IMR-90 (cell line): ENCODE measurements around the gene RARB. TPM values are rescaled to one million over a fixed set of nuclear protein-coding genes. Genes with fewer than 3 reads are reported as not detected.

ENCODE experiments used
- ATAC-seq: fragments of 200-7000 bp; cut with Tn5 transposase; 2 replicates; pipeline ENCODE4 v1.9.1; 2020; ENCODE audit warnings: low read depth, mild to moderate bottlenecking, moderate library complexity
- BruUV-seq: library from RNA; stranded (reverse); fragments of 400-500 nt; replicated peaks from 2 replicates; lab custom pipeline; 2021; lab: Mats Ljungman, UMichigan
- CTCF ChIA-PET: fragments of 300-600 bp; formaldehyde crosslinking; extraction: SDS; loops from one replicate; lab custom pipeline; 2021; ENCODE audit warnings: antibody characterized with exemption; lab: Yijun Ruan, JAX
- POLR2A ChIA-PET: fragments of 300-600 bp; sonication (Branson Sonifier 250); formaldehyde crosslinking; loops from one replicate; lab custom pipeline; 2022; ENCODE audit warnings: antibody characterized with exemption; ENCODE audit not compliant: unreplicated experiment; lab: Charles Lee
- DNase-seq: peaks from one replicate; pipeline ENCODE4 v3.0.0; 2013
- H2AFZ ChIP-seq: replicated peaks from 2 replicates; pipeline ENCODE3; 2013; ENCODE audit warnings: low read length, mild to moderate bottlenecking; ENCODE audit not compliant: poor library complexity
- H2AK5ac ChIP-seq: 2 replicates; pipeline ENCODE4 v1.6.1; 2013; ENCODE audit warnings: low read depth, low read length, inconsistent platforms
- H2AK9ac ChIP-seq: replicated peaks from 2 replicates; pipeline ENCODE3; 2013; ENCODE audit warnings: mild to moderate bottlenecking, low read depth, low read length, moderate library complexity; ENCODE audit not compliant: poor library complexity
- H2BK120ac ChIP-seq: 2 replicates; pipeline ENCODE4 v1.6.1; 2013; ENCODE audit warnings: low read depth, low read length, inconsistent platforms
- H2BK15ac ChIP-seq: 3 replicates; pipeline ENCODE4 v1.6.1; 2013; ENCODE audit warnings: low read depth, low read length, inconsistent platforms
- H2BK20ac ChIP-seq: 2 replicates; pipeline ENCODE4 v1.6.1; 2013; ENCODE audit warnings: low read depth, mild to moderate bottlenecking, inconsistent platforms, low read length, moderate library complexity
- H2BK5ac ChIP-seq: 2 replicates; pipeline ENCODE4 v1.6.1; 2013; ENCODE audit warnings: mild to moderate bottlenecking, low read depth, low read length, inconsistent platforms; ENCODE audit not compliant: poor library complexity, severe bottlenecking
- H3K14ac ChIP-seq: replicated peaks from 2 replicates; pipeline ENCODE4 v1.6.1; 2013; ENCODE audit warnings: low read depth, low read length, inconsistent platforms
- H3K18ac ChIP-seq: 2 replicates; pipeline ENCODE4 v1.6.1; 2013; ENCODE audit warnings: low read depth, low read length, control low read depth
- H3K23ac ChIP-seq: 2 replicates; pipeline ENCODE4 v1.6.1; 2013; ENCODE audit warnings: low read depth, low read length, inconsistent platforms
- H3K27ac ChIP-seq: 2 replicates; pipeline ENCODE4 v1.5.1; 2013; ENCODE audit warnings: mild to moderate bottlenecking, control low read depth, low read length; ENCODE audit not compliant: insufficient read depth
- H3K27me3 ChIP-seq: 2 replicates; pipeline ENCODE4 v1.6.1; 2013; ENCODE audit warnings: low read length; ENCODE audit not compliant: control insufficient read depth, insufficient read depth
- H3K36me3 ChIP-seq: 2 replicates; pipeline ENCODE4 v1.6.1; 2013; ENCODE audit warnings: low read length, mixed read lengths; ENCODE audit not compliant: control insufficient read depth, insufficient read depth
- H3K4ac ChIP-seq: 2 replicates; pipeline ENCODE4 v1.6.1; 2013; ENCODE audit warnings: low read depth, low read length, inconsistent platforms
- H3K4me1 ChIP-seq: 2 replicates; pipeline ENCODE4 v1.6.1; 2013; ENCODE audit warnings: low read length, mixed read lengths; ENCODE audit not compliant: control insufficient read depth, insufficient read depth
- H3K4me2 ChIP-seq: 2 replicates; pipeline ENCODE4 v1.6.1; 2013; ENCODE audit warnings: low read depth, mild to moderate bottlenecking, control low read depth, low read length, moderate library complexity
- H3K4me3 ChIP-seq: 2 replicates; pipeline ENCODE4 v1.5.1; 2013; ENCODE audit warnings: low read depth, mild to moderate bottlenecking, control low read depth, low read length, moderate library complexity; ENCODE audit not compliant: insufficient read depth
- H3K56ac ChIP-seq: 2 replicates; pipeline ENCODE4 v1.6.1; 2013; ENCODE audit warnings: low read length, inconsistent platforms; ENCODE audit not compliant: insufficient read depth; ENCODE audit errors: extremely low read depth
- H3K79me1 ChIP-seq, 2 experiments: 2 replicates each; pipeline ENCODE4 v1.6.1; 2013; ENCODE audit warnings: low read length in 2 of 2, inconsistent platforms in 1 of 2, low read depth in 1 of 2
- H3K9ac ChIP-seq: 2 replicates; pipeline ENCODE4 v1.6.1; 2013; ENCODE audit warnings: low read depth, low read length, control low read depth
- H3K9me1 ChIP-seq: 2 replicates; pipeline ENCODE4 v1.6.1; 2013; ENCODE audit warnings: low read length, inconsistent platforms; ENCODE audit not compliant: insufficient read depth
- H3K9me3 ChIP-seq: 2 replicates; pipeline ENCODE4 v1.6.1; 2013; ENCODE audit warnings: low read length; ENCODE audit not compliant: control insufficient read depth, insufficient read depth
- H4K20me1 ChIP-seq: 2 replicates; pipeline ENCODE4 v1.6.1; 2013; ENCODE audit warnings: low read length, inconsistent platforms; ENCODE audit not compliant: insufficient read depth
- H4K5ac ChIP-seq: 2 replicates; pipeline ENCODE4 v1.6.1; 2013; ENCODE audit warnings: mild to moderate bottlenecking, low read depth, low read length, control low read depth
- H4K8ac ChIP-seq, 2 experiments: 2 replicates each; pipeline ENCODE4 v1.6.1; 2013; ENCODE audit warnings: low read depth in 2 of 2, low read length in 2 of 2, control low read depth in 1 of 2, inconsistent platforms in 1 of 2
- H4K91ac ChIP-seq: 2 replicates; pipeline ENCODE4 v1.6.1; 2013; ENCODE audit warnings: low read depth, low read length, inconsistent platforms; ENCODE audit not compliant: insufficient read depth
- CEBPB ChIP-seq: IDR thresholded peaks from 2 replicates; pipeline ENCODE4 v1.6.1; 2012; ENCODE audit warnings: low read depth, low read length, improper control_type of control experiment
- MAFK ChIP-seq: IDR thresholded peaks from 2 replicates; pipeline ENCODE4 v1.6.1; 2012; ENCODE audit warnings: low read depth, low read length, improper control_type of control experiment
- POLR2A ChIP-seq: IDR thresholded peaks from 2 replicates; pipeline ENCODE4 v1.6.1; 2012; ENCODE audit warnings: mild to moderate bottlenecking, low read depth, low read length
- SMC3 ChIP-seq: fragments of 150-350 bp; IDR thresholded peaks from 2 replicates; pipeline ENCODE4 v1.6.1; 2016; ENCODE audit warnings: low read depth, mild to moderate bottlenecking, antibody characterized with exemption, low read length, moderate library complexity
- WGBS, 2 experiments: methylation state at CpG; one replicate each; pipeline versions ENCODE4 v1.1.5 to v1.1.7; 2013; ENCODE audit warnings: missing lambda C conversion rate in 2 of 2; ENCODE audit not compliant: insufficient read length in 1 of 2; ENCODE audit errors: extremely low coverage in 2 of 2; 5-methylcytosine and 5-hydroxymethylcytosine counted together
- dilution Hi-C: fragments of 300-500 bp; cut with HindIII; formaldehyde crosslinking; loops from one replicate; pipeline ENCODE4 v1.14.3; 2018; ENCODE audit warnings: low sequenced_read_pairs; ENCODE audit not compliant: unreplicated experiment
- in situ Hi-C: fragments of 300-500 bp; cut with MboI; formaldehyde crosslinking; loops from 3 replicates; pipeline ENCODE4 v1.14.3; 2019; ENCODE audit warnings: low sequenced_read_pairs, inconsistent platforms, mixed read lengths
- intact Hi-C: fragments of 100-400 bp; cut with micrococcal nuclease; formaldehyde crosslinking; loops from 2 replicates; pipeline ENCODE4 v1.10.0; 2022
- polyA plus RNA-seq, 3 experiments: library from polyadenylated mRNA; depleted of rRNA; stranded (reverse); fragments of >200 nt; gene quantifications; 2 replicates each; pipeline ENCODE4 v1.2.3, GENCODE V29; 2012; ENCODE audit warnings: low replicate concordance in 1 of 3
- total RNA-seq: library from RNA; depleted of rRNA; stranded (reverse); fragments of >200 nt; gene quantifications from 2 replicates; pipeline ENCODE4 v1.2.3, GENCODE V29; 2012

Gene RARB
- total and polyA plus RNA-seq, 2 of the 4 experiments (the other 2 are of a cell fraction) = 0.53 to 1.4 TPM

DNA sequence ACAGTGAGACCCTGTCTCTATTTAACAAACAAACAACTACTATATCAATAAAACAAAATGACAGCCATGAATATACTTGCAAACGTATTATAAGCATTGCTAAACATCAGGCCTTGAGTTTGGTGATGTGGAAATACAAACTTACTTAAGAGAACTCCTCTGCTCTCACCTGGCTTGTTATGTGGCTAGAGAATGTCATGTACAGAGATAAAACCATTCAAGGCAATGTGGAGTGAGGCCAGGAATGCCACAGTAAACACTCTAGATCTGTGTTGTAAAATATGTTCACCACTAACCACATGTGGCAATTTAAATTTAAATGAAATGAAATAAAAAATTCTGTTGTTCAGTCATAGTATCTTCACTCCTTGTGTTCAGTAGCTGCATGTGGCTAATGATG is 22.7 kb upstream of the RARB start:
- H2BK15ac ChIP-seq = no peak overlapping the region
- WGBS, 2 experiments = no CpG with 5 or more reads among the region's 1 CpG
- no peaks in the 10 kb centered on the region for H3K9me1 ChIP-seq
- TF ChIP-seq MAFK (no peak), SMC3 (no peak), POLR2A (no peak), CEBPB (no peak)
- H3K9me3 ChIP-seq = no peaks in the 10 kb centered on the region
- no peak overlapping the region for H2BK20ac ChIP-seq
- H3K79me1 ChIP-seq = no peaks in the 10 kb centered on the region
- no peak overlapping the region for H3K23ac ChIP-seq
- no TSS peak for BruUV-seq
- ATAC-seq (no peak), DNase-seq (no peak)
- no peak overlapping the region for H3K4ac ChIP-seq
- no peaks in the 10 kb centered on the region for H4K20me1 ChIP-seq
- no peaks in the 10 kb centered on the region for H3K4me1 ChIP-seq
- H3K27me3 ChIP-seq = no peaks in the 10 kb centered on the region
- no peak overlapping the region for H2AK5ac ChIP-seq
- no peak overlapping the region for H2BK5ac ChIP-seq
- no peak overlapping the region for H3K4me2 ChIP-seq
- H2AFZ ChIP-seq = no peak overlapping the region
- in situ Hi-C loops (no loop called here), dilution Hi-C loops (no loop called here), intact Hi-C loops (no loop called here)
- H3K56ac ChIP-seq = no peak overlapping the region
- no peak overlapping the region for H3K18ac ChIP-seq
- H4K91ac ChIP-seq = no peak overlapping the region
- no peak overlapping the region for H3K9ac ChIP-seq
- no peaks in the 10 kb centered on the region for H3K36me3 ChIP-seq
- no peak overlapping the region for H4K8ac ChIP-seq
- ChIA-PET CTCF (no interaction called here), POLR2A (no interaction called here)
- H2AK9ac ChIP-seq = no peak overlapping the region
- H2BK120ac ChIP-seq = no peak overlapping the region
- H3K14ac ChIP-seq = no peak overlapping the region
- no peak overlapping the region for H3K4me3 ChIP-seq
- no peak overlapping the region for H4K5ac ChIP-seq
- no peak overlapping the region for H3K27ac ChIP-seq
